ENCODE measurements around the gene TRIM40.

The TRIM40 gene

DNA sequence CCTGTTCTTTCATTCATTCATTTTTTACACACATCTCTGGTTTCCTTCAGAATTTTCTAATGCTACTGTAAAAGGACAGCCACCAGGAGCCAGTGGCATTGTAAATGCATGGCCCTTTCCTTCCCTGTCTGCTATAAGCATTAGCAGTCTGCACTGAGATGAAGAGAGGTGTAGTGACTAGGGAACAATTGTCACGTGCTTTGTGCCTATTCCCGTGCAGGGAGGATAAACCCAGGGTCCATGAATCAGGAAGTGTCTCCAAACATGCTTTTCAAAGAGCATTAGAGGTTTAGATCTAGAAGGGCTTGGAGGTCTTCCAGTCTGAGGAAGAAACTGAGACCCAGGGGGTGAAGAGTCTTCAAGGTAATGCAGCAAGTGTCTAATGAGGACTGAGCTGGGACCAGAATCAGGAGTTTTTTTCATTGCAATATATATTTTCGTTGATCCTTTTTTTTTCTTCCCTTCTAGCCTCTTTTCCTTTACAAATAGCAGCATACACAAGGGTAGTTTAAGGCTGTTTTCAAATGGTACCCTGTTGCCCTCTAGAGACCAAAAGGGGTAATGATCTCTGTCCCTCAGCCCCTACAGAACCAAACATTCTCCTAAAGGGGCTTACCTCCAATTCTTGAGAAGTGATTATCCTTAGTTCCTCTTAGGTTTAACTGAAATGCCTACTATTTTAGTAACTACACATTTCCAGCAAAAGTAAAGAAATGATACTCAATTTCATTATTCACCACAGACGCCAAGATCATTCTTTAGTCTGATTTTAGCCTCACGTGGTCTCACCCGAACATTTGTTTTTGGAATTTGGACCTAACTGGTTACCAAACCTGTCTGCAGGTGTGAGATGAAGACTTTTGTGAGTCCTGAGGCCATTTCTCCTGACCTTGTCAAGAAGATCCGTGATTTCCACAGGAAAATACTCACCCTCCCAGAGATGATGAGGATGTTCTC, 34.0 kb downstream of the TRIM40 start:
- H3K27ac ChIP-seq (ENCODE audit: low read depth, low read length), result no peak overlapping the region
- H3K9ac ChIP-seq (ENCODE audit: low read depth, low read length), result no peak overlapping the region
- peaks cover 62% of the 10 kb centered on the region for H3K27me3 ChIP-seq (ENCODE audit: insufficient read depth, low read length)
- H3K4me3 ChIP-seq (ENCODE audit: low read length), result no peak overlapping the region
- peaks cover 3% of the 10 kb centered on the region; the same call in 1 of the 2 replicates for H3K4me1 ChIP-seq (ENCODE audit: insufficient read depth, low read length)
- WGBS, result 49% methylated on average over 5 of the region's 7 CpGs
- no peaks in the 10 kb centered on the region for H3K36me3 ChIP-seq (ENCODE audit: insufficient read depth, low read length)
- no peaks in the 10 kb centered on the region for H3K9me3 ChIP-seq (ENCODE audit: insufficient read depth, low read depth, low read length)

DNA sequence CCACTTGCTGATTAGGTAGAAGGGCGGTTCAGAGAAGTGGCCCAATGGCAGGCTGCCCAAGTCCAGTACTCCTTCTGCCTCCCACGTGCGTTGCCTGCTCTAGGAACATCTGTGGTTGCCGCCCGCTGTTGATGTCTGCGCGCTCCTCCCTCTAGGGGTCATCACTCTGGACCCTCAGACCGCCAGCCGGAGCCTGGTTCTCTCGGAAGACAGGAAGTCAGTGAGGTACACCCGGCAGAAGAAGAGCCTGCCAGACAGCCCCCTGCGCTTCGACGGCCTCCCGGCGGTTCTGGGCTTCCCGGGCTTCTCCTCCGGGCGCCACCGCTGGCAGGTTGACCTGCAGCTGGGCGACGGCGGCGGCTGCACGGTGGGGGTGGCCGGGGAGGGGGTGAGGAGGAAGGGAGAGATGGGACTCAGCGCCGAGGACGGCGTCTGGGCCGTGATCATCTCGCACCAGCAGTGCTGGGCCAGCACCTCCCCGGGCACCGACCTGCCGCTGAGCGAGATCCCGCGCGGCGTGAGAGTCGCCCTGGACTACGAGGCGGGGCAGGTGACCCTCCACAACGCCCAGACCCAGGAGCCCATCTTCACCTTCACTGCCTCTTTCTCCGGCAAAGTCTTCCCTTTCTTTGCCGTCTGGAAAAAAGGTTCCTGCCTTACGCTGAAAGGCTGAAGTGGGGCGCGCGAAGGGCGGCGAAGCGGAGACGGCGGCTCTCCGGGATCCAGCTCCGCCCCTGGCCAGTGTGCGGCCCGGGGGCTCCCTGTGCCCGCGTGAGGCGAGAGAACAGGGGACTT, 35.9 kb downstream of the TRIM40 start:
- H3K27me3 ChIP-seq (ENCODE audit: insufficient read depth, low read length), result peaks cover 64% of the 10 kb centered on the region
- WGBS, result 52% methylated on average over 62 of the region's 62 CpGs
- no peaks in the 10 kb centered on the region for H3K9me3 ChIP-seq (ENCODE audit: insufficient read depth, low read depth, low read length)
- H3K4me3 ChIP-seq (ENCODE audit: low read length), result peak overlapping the region; percentile 51
- H3K4me1 ChIP-seq (ENCODE audit: insufficient read depth, low read length), result peaks cover 3% of the 10 kb centered on the region; the same call in 1 of the 2 replicates
- no peaks in the 10 kb centered on the region for H3K36me3 ChIP-seq (ENCODE audit: insufficient read depth, low read length)
- H3K9ac ChIP-seq (ENCODE audit: low read depth, low read length), result no peak overlapping the region
- no peak overlapping the region for H3K27ac ChIP-seq (ENCODE audit: low read depth, low read length)

DNA sequence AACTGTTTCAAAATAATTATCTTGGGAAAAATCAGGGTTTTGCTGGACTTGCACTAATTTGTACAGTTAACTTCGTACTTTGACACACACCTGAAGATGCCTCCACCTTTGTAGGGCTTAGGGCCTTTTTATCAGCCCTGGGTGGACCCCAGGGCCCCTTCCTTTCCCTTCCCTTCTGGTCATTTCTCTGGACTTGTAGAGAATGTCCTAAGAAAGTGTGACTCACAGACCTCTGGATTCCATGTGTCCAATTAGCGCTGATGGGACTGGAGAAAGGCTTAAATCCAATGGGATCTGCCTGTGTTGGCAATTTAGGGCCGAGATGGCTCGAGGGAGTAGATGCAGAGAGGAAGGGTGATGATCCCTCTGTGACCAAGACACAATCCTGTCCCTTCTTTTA, 36.7 kb downstream of the TRIM40 start:
- WGBS, result 89% methylated on average over 4 of the region's 4 CpGs

DNA sequence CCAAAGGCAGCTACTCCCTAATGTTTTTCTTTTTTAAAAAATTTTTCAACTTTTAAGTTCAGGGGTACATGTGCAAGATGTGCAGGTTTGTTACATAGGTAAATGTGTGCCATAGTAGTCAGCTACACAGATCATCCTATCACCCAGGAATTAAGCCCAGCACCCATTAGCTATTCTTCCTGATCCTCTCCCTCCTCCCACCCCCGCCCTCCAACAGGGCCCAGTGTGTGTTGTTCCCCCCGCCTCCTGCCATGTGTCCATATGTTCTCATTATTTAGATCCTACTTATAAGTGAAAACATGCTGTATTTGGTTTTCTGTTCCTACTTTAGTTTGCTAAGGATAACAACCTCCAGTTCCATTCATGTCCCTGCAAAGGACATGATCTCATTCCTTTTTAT, 39.8 kb downstream of the TRIM40 start:
- Histone ChIP-seq H3K27ac (ENCODE audit: low read depth, low read length) (no peak overlapping the region), H3K9me3 (ENCODE audit: insufficient read depth, low read depth, low read length) (peaks cover 6% of the 10 kb centered on the region; the same call in 1 of the 2 replicates), H3K4me1 (ENCODE audit: insufficient read depth, low read length) (no peaks in the 10 kb centered on the region; the same call in 1 of the 2 replicates), H3K4me3 (ENCODE audit: low read length) (no peak overlapping the region), H3K36me3 (ENCODE audit: insufficient read depth, low read length) (no peaks in the 10 kb centered on the region), H3K9ac (ENCODE audit: low read depth, low read length) (no peak overlapping the region), H3K27me3 (ENCODE audit: insufficient read depth, low read length) (peaks cover 51% of the 10 kb centered on the region)
- no CpG with 5 or more reads among the region's 2 CpGs for WGBS

More for the DNA sequence above, 36.7 kb downstream of the TRIM40 start:
- Histone ChIP-seq H3K4me1 (ENCODE audit: insufficient read depth, low read length) (peaks cover 3% of the 10 kb centered on the region; the same call in 1 of the 2 replicates), H3K9me3 (ENCODE audit: insufficient read depth, low read depth, low read length) (no peaks in the 10 kb centered on the region), H3K36me3 (ENCODE audit: insufficient read depth, low read length) (no peaks in the 10 kb centered on the region), H3K9ac (ENCODE audit: low read depth, low read length) (no peak overlapping the region), H3K4me3 (ENCODE audit: low read length) (peak overlapping the region; percentile 51), H3K27me3 (ENCODE audit: insufficient read depth, low read length) (peaks cover 66% of the 10 kb centered on the region), H3K27ac (ENCODE audit: low read depth, low read length) (no peak overlapping the region)

DNA sequence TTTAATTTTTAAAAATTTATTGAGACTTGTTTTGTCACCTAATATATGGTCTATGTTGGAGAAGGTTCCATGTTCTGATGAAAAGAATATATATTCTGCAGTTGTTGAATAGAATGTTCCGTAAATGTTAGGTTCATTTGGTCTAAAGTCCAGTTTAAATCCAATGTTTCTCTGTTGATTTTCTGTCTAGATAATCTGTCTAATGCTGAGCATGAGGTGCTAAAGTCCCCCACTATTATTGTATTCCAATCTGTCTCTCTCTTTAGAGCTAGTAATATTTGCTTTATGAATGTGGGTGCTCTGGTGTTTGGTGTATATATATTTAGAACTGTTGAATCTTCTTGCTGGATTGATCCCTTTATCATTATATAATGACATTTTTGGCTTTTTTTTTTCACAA, 42.9 kb downstream of the TRIM40 start:
- Histone ChIP-seq H3K36me3 (ENCODE audit: insufficient read depth, low read length) (no peaks in the 10 kb centered on the region), H3K27me3 (ENCODE audit: insufficient read depth, low read length) (peaks cover 22% of the 10 kb centered on the region), H3K9ac (ENCODE audit: low read depth, low read length) (no peak overlapping the region), H3K4me1 (ENCODE audit: insufficient read depth, low read length) (no peaks in the 10 kb centered on the region), H3K4me3 (ENCODE audit: low read length) (no peak overlapping the region), H3K9me3 (ENCODE audit: insufficient read depth, low read depth, low read length) (peaks cover 6% of the 10 kb centered on the region; the same call in 1 of the 2 replicates), H3K27ac (ENCODE audit: low read depth, low read length) (no peak overlapping the region)
- 97% methylated on average over 1 of the region's 1 CpG for WGBS

DNA sequence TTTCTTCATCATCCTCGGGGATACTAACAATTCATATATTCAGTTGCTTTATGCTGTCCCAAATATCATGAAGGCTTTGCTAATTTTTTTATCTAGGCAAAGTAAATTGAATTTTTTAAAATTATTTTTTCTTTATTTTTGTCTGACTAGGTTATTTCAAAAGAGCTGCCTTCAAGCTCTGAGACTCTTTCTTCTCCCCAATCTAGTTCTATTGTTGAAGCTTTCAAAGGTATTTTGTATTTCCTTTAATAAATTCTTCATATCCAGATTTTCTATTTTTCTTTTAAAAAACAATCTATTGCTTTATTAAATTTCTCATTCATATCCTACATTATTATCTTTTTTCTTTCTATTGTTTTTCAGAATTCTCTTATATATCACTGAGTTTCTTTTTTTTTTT, 44.2 kb downstream of the TRIM40 start:
- Histone ChIP-seq H3K36me3 (ENCODE audit: insufficient read depth, low read length) (peaks cover 6% of the 10 kb centered on the region; the same call in 1 of the 2 replicates), H3K27me3 (ENCODE audit: insufficient read depth, low read length) (peaks cover 15% of the 10 kb centered on the region), H3K9me3 (ENCODE audit: insufficient read depth, low read depth, low read length) (peaks cover 6% of the 10 kb centered on the region; the same call in 1 of the 2 replicates), H3K27ac (ENCODE audit: low read depth, low read length) (no peak overlapping the region), H3K9ac (ENCODE audit: low read depth, low read length) (no peak overlapping the region), H3K4me3 (ENCODE audit: low read length) (no peak overlapping the region), H3K4me1 (ENCODE audit: insufficient read depth, low read length) (no peaks in the 10 kb centered on the region)
- WGBS, result no CpG with 5 or more reads among the region's 1 CpG

DNA sequence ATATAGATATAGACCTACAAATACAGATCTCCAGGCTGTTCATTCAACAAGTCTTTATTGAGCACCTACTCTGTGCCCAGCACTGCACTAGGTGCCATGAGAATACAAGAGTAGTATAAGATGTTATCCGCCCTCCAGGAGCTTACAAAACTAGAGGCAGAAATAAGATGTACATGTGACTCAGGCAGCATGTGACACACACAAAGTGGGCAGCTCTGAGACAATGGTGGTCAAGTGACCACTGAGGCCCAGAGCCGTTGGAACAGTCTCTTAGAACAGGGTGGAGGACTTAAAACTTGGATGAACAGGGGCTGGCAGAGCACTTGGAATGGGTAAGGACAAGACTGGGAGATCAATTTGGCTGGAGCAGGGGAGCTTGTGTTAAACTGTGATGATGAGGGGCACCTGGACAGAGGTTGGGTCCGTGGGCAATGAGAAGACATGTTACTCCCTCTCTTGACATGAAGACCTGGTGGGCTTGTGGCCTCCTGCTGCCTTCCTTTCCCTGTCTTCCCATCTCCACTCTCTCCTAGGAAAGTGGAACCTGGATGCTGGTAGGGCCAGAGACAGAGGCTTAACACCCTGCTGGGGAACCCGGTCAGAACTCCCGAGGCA, 48.6 kb downstream of the TRIM40 start:
- Histone ChIP-seq H3K9me3 (ENCODE audit: insufficient read depth, low read depth, low read length) (peaks cover 6% of the 10 kb centered on the region; the same call in 1 of the 2 replicates), H3K27me3 (ENCODE audit: insufficient read depth, low read length) (no peaks in the 10 kb centered on the region), H3K9ac (ENCODE audit: low read depth, low read length) (no peak overlapping the region), H3K4me3 (ENCODE audit: low read length) (no peak overlapping the region), H3K36me3 (ENCODE audit: insufficient read depth, low read length) (peaks cover 44% of the 10 kb centered on the region), H3K4me1 (ENCODE audit: insufficient read depth, low read length) (no peaks in the 10 kb centered on the region), H3K27ac (ENCODE audit: low read depth, low read length) (no peak overlapping the region)
- 94% methylated on average over 5 of the region's 5 CpGs for WGBS

DNA sequence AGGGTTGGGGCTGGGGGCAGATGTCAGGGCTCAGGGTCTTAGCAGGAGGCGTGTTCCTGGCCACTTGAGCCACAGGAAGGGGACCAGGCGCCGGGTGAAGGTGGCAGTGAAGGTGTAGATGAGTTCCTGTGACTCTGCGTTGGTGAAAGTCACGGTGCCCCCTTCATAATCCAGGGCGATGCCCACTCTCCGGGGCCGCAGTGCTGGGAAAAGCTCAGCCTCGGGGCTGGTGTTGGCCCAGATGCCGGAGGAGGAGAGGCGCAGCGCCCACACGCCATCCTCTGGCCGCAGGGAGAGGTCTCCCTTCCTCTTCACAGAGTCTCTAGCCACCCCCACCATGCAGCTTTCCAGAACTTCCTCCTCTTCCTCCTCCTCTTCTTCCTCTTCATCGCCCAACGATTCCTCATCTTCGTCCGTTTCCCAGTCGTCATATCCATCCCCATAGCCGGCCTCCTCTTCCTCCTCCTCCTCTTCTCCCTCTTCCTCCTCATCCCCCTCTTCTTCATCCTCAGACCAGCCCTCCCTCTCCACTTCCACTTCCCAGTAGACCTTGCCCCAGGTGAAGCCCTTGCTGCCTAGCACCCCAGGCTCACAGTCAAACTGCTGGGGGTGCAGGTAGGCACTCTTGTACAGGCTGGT, 50.0 kb downstream of the TRIM40 start:
- WGBS, result 94% methylated on average over 20 of the region's 20 CpGs
- H3K27me3 ChIP-seq (ENCODE audit: insufficient read depth, low read length), result no peaks in the 10 kb centered on the region
- H3K27ac ChIP-seq (ENCODE audit: low read depth, low read length), result no peak overlapping the region

DNA sequence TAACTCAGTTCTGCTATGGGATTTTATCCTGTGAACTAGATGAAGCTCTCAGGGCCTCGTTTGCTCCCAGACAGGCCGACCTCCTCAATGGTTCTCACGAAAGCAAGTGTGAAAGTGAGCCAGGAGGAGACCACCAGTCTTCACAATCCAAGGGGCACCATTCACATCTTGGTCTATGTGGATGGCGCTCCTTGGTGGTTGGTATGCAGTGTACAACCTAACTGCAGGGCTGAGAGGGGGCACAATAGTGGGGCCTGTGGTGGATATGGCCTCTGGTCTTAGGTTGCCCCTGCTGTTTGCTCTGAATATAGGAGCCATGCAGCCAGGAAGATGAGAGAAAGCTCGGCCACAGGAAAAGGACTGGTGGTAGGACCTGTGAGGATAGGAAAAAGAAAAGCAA, 52.6 kb downstream of the TRIM40 start:
- 93% methylated on average over 5 of the region's 5 CpGs for whole genome bisulfite sequencing

More for the DNA sequence above, 50.0 kb downstream of the TRIM40 start:
- no peak overlapping the region for H3K4me3 ChIP-seq (ENCODE audit: low read length)
- no peaks in the 10 kb centered on the region for H3K4me1 ChIP-seq (ENCODE audit: insufficient read depth, low read length)
- H3K36me3 ChIP-seq (ENCODE audit: insufficient read depth, low read length), result peaks cover 58% of the 10 kb centered on the region
- H3K9me3 ChIP-seq (ENCODE audit: insufficient read depth, low read depth, low read length), result no peaks in the 10 kb centered on the region
- no peak overlapping the region for H3K9ac ChIP-seq (ENCODE audit: low read depth, low read length)

DNA sequence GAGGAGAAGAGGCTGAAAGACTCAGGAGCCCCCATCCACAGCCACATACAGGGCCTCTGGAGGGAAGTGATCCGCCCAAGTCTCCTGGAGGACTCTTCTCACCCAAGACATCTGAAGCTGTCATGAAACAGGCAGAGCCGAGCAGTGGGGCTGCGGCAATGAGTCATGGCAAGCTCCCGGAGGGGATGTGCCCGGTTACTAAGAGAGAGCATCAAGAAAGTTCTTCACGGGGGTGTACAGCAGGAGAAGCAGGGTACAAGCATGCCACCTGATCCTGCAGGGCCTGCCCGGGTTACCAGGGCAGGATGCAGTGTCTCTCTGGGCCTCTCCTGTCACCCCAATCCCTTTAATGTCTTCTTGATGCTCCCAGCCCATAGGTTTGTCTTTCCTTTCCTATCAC, 56.1 kb downstream of the TRIM40 start:
- peaks cover 67% of the 10 kb centered on the region for H3K36me3 ChIP-seq (ENCODE audit: insufficient read depth, low read length)
- no peak overlapping the region for H3K9ac ChIP-seq (ENCODE audit: low read depth, low read length)
- H3K9me3 ChIP-seq (ENCODE audit: insufficient read depth, low read depth, low read length), result no peaks in the 10 kb centered on the region
- 92% methylated on average over 7 of the region's 7 CpGs for WGBS
- no peaks in the 10 kb centered on the region for H3K27me3 ChIP-seq (ENCODE audit: insufficient read depth, low read length)
- H3K27ac ChIP-seq (ENCODE audit: low read depth, low read length), result no peak overlapping the region
- no peaks in the 10 kb centered on the region for H3K4me1 ChIP-seq (ENCODE audit: insufficient read depth, low read length)
- no peak overlapping the region for H3K4me3 ChIP-seq (ENCODE audit: low read length)

More for the DNA sequence above, 52.6 kb downstream of the TRIM40 start:
- Histone ChIP-seq H3K27ac (ENCODE audit: low read depth, low read length) (no peak overlapping the region), H3K4me1 (ENCODE audit: insufficient read depth, low read length) (no peaks in the 10 kb centered on the region), H3K4me3 (ENCODE audit: low read length) (no peak overlapping the region), H3K9ac (ENCODE audit: low read depth, low read length) (no peak overlapping the region), H3K27me3 (ENCODE audit: insufficient read depth, low read length) (no peaks in the 10 kb centered on the region), H3K9me3 (ENCODE audit: insufficient read depth, low read depth, low read length) (no peaks in the 10 kb centered on the region), H3K36me3 (ENCODE audit: insufficient read depth, low read length) (peaks cover 64% of the 10 kb centered on the region)

All from HUES64 (cell line).